H9 (cell line): ENCODE results near the gene CPB1. TPM values are rescaled to one million over a fixed set of nuclear protein-coding genes. Genes with fewer than 3 reads are reported as not detected.

ENCODE experiments used
- DNase-seq: peaks from one replicate; pipeline ENCODE4 v3.0.0-alpha.2; 2017
- H2AFZ ChIP-seq: one replicate; pipeline ENCODE4 v1.6.1; 2013; ENCODE audit warnings: mild to moderate bottlenecking, low read length, control low read depth, moderate library complexity
- H2AK5ac ChIP-seq: 2 replicates; pipeline ENCODE4 v1.6.1; 2013; ENCODE audit warnings: low read length, control low read depth, mixed read lengths; ENCODE audit not compliant: insufficient read length
- H2BK120ac ChIP-seq: one replicate; pipeline ENCODE4 v1.6.1; 2013; ENCODE audit warnings: low read depth, mild to moderate bottlenecking, low read length, control low read depth, inconsistent platforms; ENCODE audit not compliant: poor library complexity, severe bottlenecking
- H2BK12ac ChIP-seq: 2 replicates; pipeline ENCODE4 v1.6.1; 2013; ENCODE audit warnings: low read length, control low read depth, mixed read lengths, low read depth; ENCODE audit not compliant: insufficient read length
- H2BK15ac ChIP-seq: 2 replicates; pipeline ENCODE4 v1.6.1; 2013; ENCODE audit warnings: low read depth, low read length, control low read depth
- H2BK20ac ChIP-seq: one replicate; pipeline ENCODE4 v1.6.1; 2013; ENCODE audit warnings: low read depth, mild to moderate bottlenecking, low read length, control low read depth, inconsistent platforms; ENCODE audit not compliant: poor library complexity, severe bottlenecking
- H2BK5ac ChIP-seq: 2 replicates; pipeline ENCODE4 v1.6.1; 2013; ENCODE audit warnings: low read length, control low read depth, mixed read lengths; ENCODE audit not compliant: insufficient read length
- H3K14ac ChIP-seq: 2 replicates; pipeline ENCODE4 v1.6.1; 2013; ENCODE audit warnings: low read length, control low read depth; ENCODE audit not compliant: insufficient read depth
- H3K18ac ChIP-seq: 2 replicates; pipeline ENCODE4 v1.6.1; 2013; ENCODE audit warnings: low read depth, mild to moderate bottlenecking, mixed read lengths, low read length, control low read depth; ENCODE audit not compliant: insufficient read length
- H3K23ac ChIP-seq: 2 replicates; pipeline ENCODE4 v1.6.1; 2013; ENCODE audit warnings: low read length, control low read depth, mixed read lengths, low read depth; ENCODE audit not compliant: insufficient read length
- H3K23me2 ChIP-seq: 2 replicates; pipeline ENCODE4 v1.6.1; 2013; ENCODE audit warnings: low read depth, mild to moderate bottlenecking, mixed read lengths, low read length, control low read depth; ENCODE audit not compliant: insufficient read length, poor library complexity, severe bottlenecking
- H3K27ac ChIP-seq: 2 replicates; pipeline ENCODE4 v1.5.1; 2013; ENCODE audit warnings: low read length, control low read depth, mixed read lengths, low read depth; ENCODE audit not compliant: insufficient read length
- H3K27me3 ChIP-seq: 2 replicates; pipeline ENCODE4 v1.6.1; 2013; ENCODE audit warnings: low read length, control low read depth, inconsistent platforms; ENCODE audit not compliant: insufficient read depth
- H3K4ac ChIP-seq: 2 replicates; pipeline ENCODE4 v1.6.1; 2013; ENCODE audit warnings: low read depth, mild to moderate bottlenecking, control low read depth, inconsistent platforms, low read length, moderate library complexity
- H3K4me1 ChIP-seq: 2 replicates; pipeline ENCODE4 v1.6.1; 2013; ENCODE audit warnings: low read length, control low read depth, inconsistent platforms; ENCODE audit not compliant: insufficient read depth
- H3K4me2 ChIP-seq: 2 replicates; pipeline ENCODE4 v1.6.1; 2013; ENCODE audit warnings: low read length, control low read depth, mixed read lengths; ENCODE audit not compliant: insufficient read length, insufficient read depth
- H3K56ac ChIP-seq: 2 replicates; pipeline ENCODE4 v1.6.1; 2013; ENCODE audit warnings: low read depth, mild to moderate bottlenecking, mixed read lengths, low read length, control low read depth; ENCODE audit not compliant: insufficient read length
- H3K79me1 ChIP-seq: 2 replicates; pipeline ENCODE4 v1.6.1; 2013; ENCODE audit warnings: low read depth, mild to moderate bottlenecking, moderate library complexity, low read length, control low read depth, inconsistent platforms; ENCODE audit not compliant: insufficient read depth, poor library complexity, severe bottlenecking
- H3K79me2 ChIP-seq: 2 replicates; pipeline ENCODE4 v1.6.1; 2013; ENCODE audit warnings: low read length, control low read depth, inconsistent platforms; ENCODE audit not compliant: insufficient read depth
- H3K9ac ChIP-seq: 2 replicates; pipeline ENCODE4 v1.6.1; 2013; ENCODE audit warnings: low read length, control low read depth, mixed read lengths; ENCODE audit not compliant: insufficient read length; ENCODE audit errors: extremely low read depth
- H3K9me3 ChIP-seq: one replicate; pipeline ENCODE4 v1.6.1; 2013; ENCODE audit warnings: low read depth, low read length, inconsistent platforms; ENCODE audit not compliant: control insufficient read depth
- H3T11ph ChIP-seq: one replicate; pipeline ENCODE4 v1.6.1; 2013; ENCODE audit warnings: mild to moderate bottlenecking, low read length, control low read depth, inconsistent platforms
- H4K20me1 ChIP-seq: one replicate; pipeline ENCODE4 v1.6.1; 2013; ENCODE audit not compliant: control insufficient read depth, insufficient read length, insufficient read depth
- H4K5ac ChIP-seq: 2 replicates; pipeline ENCODE4 v1.6.1; 2013; ENCODE audit warnings: low read depth, mild to moderate bottlenecking, mixed read lengths, low read length, control low read depth; ENCODE audit not compliant: insufficient read length
- H4K8ac ChIP-seq: replicated peaks from 2 replicates; pipeline ENCODE4 v1.6.1; 2013; ENCODE audit warnings: low read length, control low read depth, mixed read lengths, low read depth; ENCODE audit not compliant: insufficient read length
- H4K91ac ChIP-seq: 2 replicates; pipeline ENCODE4 v1.6.1; 2013; ENCODE audit warnings: low read depth, mild to moderate bottlenecking, moderate library complexity, mixed read lengths, low read length, control low read depth; ENCODE audit not compliant: insufficient read length
- H3K27ac Mint-ChIP-seq, 3 experiments: 2 replicates in 2 of 3; 3 replicates in 1 of 3; pipeline ENCODE4 v1.8.0; 2020 to 2021; ENCODE audit warnings: mixed read lengths in 3 of 3, mild to moderate bottlenecking in 1 of 3, moderate library complexity in 1 of 3
- H3K27me3 Mint-ChIP-seq: 2 replicates; pipeline ENCODE4 v1.8.0; 2021; ENCODE audit warnings: low read depth, mild to moderate bottlenecking, moderate library complexity, mixed read lengths
- H3K36me3 Mint-ChIP-seq, 3 experiments: 2 replicates in 2 of 3; 3 replicates in 1 of 3; pipeline ENCODE4 v1.8.0; 2020 to 2021; ENCODE audit warnings: low read depth in 3 of 3, mixed read lengths in 3 of 3; ENCODE audit not compliant: insufficient read depth in 1 of 3
- H3K4me1 Mint-ChIP-seq, 2 experiments: 2 replicates each; pipeline ENCODE4 v1.8.0; 2020; ENCODE audit warnings: mixed read lengths in 2 of 2
- H3K4me3 Mint-ChIP-seq, 2 experiments: 2 replicates in 1 of 2; 3 replicates in 1 of 2; pipeline ENCODE4 v1.8.0; 2020 to 2021; ENCODE audit warnings: mild to moderate bottlenecking in 2 of 2, mixed read lengths in 2 of 2, moderate library complexity in 1 of 2
- H3K9me3 Mint-ChIP-seq, 2 experiments: 2 replicates in 1 of 2; 3 replicates in 1 of 2; pipeline ENCODE4 v1.8.0; 2020; ENCODE audit warnings: mild to moderate bottlenecking in 2 of 2, mixed read lengths in 2 of 2, moderate library complexity in 1 of 2
- WGBS: extraction: QIAGEN DNeasy Blood & Tissue Kit; methylation state at CpG from one replicate; pipeline ENCODE4 v1.1.7; 2013; ENCODE audit warnings: missing lambda C conversion rate, low lambda C conversion rate, mixed read lengths; ENCODE audit not compliant: insufficient read length; ENCODE audit errors: extremely low coverage; 5-methylcytosine and 5-hydroxymethylcytosine counted together
- total RNA-seq: library from RNA; stranded (reverse); gene quantifications from 2 replicates; pipeline ENCODE4 v1.2.1, GENCODE V29; 2021
- TF ChIP-seq, protein P1 (sequence below): fragments of 200-600 bp; sonication (generic); conservative IDR thresholded peaks from 3 replicates; pipeline ENCODE4 v1.8.0; 2021; ENCODE audit warnings: antibody characterized with exemption, mild to moderate bottlenecking

Gene CPB1
- total RNA-seq, 1 experiment from 2014 or later, result not detected

DNA sequence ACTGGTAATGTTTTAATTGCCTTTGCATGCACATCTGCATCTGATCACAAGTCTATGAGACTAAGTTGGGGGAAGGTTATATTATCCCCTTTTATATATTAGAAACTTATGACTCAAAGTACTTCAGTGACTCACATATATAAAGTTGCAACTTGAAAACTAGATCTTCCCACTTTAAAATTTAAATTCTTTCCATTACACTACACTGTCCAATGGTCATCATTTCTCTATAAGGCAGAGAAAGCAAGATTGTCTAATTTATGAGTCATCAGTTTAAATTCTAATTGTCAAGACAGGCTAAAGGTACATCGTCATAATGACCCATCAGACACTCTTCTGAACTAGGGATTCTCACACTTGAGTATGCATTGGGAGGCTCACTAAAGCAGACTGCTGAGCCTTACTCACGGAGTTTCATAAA, 75.4 kb downstream of the CPB1 start:
- H3K4me1 Mint-ChIP-seq, result no peaks in the 10 kb centered on the region
- no peak overlapping the region for H2BK120ac ChIP-seq
- H2AFZ ChIP-seq, result no peak overlapping the region
- H4K20me1 ChIP-seq, result no peaks in the 10 kb centered on the region
- H3K36me3 Mint-ChIP-seq, result no peaks in the 10 kb centered on the region
- H4K5ac ChIP-seq, result no peak overlapping the region
- no peak overlapping the region for H3K9ac ChIP-seq
- H2BK5ac ChIP-seq, result no peak overlapping the region
- no peak overlapping the region for H3K18ac ChIP-seq
- no peak overlapping the region for H3T11ph ChIP-seq
- H3K4me2 ChIP-seq, result no peak overlapping the region
- no peak overlapping the region for H3K56ac ChIP-seq
- DNase-seq, result no peak
- H2BK12ac ChIP-seq, result no peak overlapping the region
- no peak overlapping the region for H2BK15ac ChIP-seq
- H3K23ac ChIP-seq, result no peak overlapping the region
- WGBS, result no CpG with 5 or more reads among the region's 2 CpGs
- TF ChIP-seq, protein P1, sequence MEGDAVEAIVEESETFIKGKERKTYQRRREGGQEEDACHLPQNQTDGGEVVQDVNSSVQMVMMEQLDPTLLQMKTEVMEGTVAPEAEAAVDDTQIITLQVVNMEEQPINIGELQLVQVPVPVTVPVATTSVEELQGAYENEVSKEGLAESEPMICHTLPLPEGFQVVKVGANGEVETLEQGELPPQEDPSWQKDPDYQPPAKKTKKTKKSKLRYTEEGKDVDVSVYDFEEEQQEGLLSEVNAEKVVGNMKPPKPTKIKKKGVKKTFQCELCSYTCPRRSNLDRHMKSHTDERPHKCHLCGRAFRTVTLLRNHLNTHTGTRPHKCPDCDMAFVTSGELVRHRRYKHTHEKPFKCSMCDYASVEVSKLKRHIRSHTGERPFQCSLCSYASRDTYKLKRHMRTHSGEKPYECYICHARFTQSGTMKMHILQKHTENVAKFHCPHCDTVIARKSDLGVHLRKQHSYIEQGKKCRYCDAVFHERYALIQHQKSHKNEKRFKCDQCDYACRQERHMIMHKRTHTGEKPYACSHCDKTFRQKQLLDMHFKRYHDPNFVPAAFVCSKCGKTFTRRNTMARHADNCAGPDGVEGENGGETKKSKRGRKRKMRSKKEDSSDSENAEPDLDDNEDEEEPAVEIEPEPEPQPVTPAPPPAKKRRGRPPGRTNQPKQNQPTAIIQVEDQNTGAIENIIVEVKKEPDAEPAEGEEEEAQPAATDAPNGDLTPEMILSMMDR, result no peak
- H3K4me3 Mint-ChIP-seq, result no peak overlapping the region
- H3K14ac ChIP-seq, result no peak overlapping the region
- H3K79me2 ChIP-seq, result no peaks in the 10 kb centered on the region
- no peak overlapping the region for H3K4ac ChIP-seq
- no peak overlapping the region for H3K27ac Mint-ChIP-seq
- no peak overlapping the region for H4K8ac ChIP-seq
- no peaks in the 10 kb centered on the region for H3K27me3 ChIP-seq
- no peak overlapping the region for H3K27ac ChIP-seq
- no peaks in the 10 kb centered on the region for H3K9me3 Mint-ChIP-seq
- H3K9me3 ChIP-seq, result no peaks in the 10 kb centered on the region
- H2AK5ac ChIP-seq, result no peak overlapping the region
- H3K27me3 Mint-ChIP-seq, result no peaks in the 10 kb centered on the region; the same call in 1 of the 2 replicates
- no peak overlapping the region for H4K91ac ChIP-seq
- H3K4me1 ChIP-seq, result no peaks in the 10 kb centered on the region
- H3K79me1 ChIP-seq, result no peaks in the 10 kb centered on the region
- no peaks in the 10 kb centered on the region for H3K23me2 ChIP-seq
- no peak overlapping the region for H2BK20ac ChIP-seq
